Neural cell (in vitro differentiated cells): ENCODE data around the gene ADSL. TPM values are rescaled to one million over a fixed set of nuclear protein-coding genes. Genes with fewer than 3 reads are reported as not detected.

Source experiments
- H2AFZ ChIP-seq: fragments of 200-600, 300-800 bp; sonication (generic), shearing (Covaris generic); 2 replicates; pipeline ENCODE4 v1.6.0; 2014; ENCODE audit warnings: low read depth, mild to moderate bottlenecking, antibody characterized with exemption, low read length, moderate library complexity
- H3F3A ChIP-seq: fragments of 200-600 bp; shearing (Covaris generic); 2 replicates; pipeline ENCODE4 v1.6.1; 2016; ENCODE audit warnings: mild to moderate bottlenecking, moderate library complexity, mixed read lengths, antibody characterized with exemption, low read length; ENCODE audit not compliant: insufficient read depth, poor library complexity, severe bottlenecking
- H3K27ac ChIP-seq: fragments of 200-600, 300-800 bp; sonication (generic), shearing (Covaris generic); 2 replicates; pipeline ENCODE4 v1.5.1; 2014; ENCODE audit warnings: mild to moderate bottlenecking, low read length, moderate library complexity
- H3K27me3 ChIP-seq: fragments of 300-800, 200-600 bp; sonication (generic), shearing (Covaris generic); 2 replicates; pipeline ENCODE4 v1.6.0; 2014; ENCODE audit warnings: mild to moderate bottlenecking, low read depth, low read length, moderate library complexity; ENCODE audit not compliant: insufficient read depth
- H3K36me3 ChIP-seq: fragments of 300-800, 200-600 bp; sonication (generic), shearing (Covaris generic); 2 replicates; pipeline ENCODE4 v1.5.1; 2014; ENCODE audit warnings: mild to moderate bottlenecking, antibody characterized with exemption, low read length, moderate library complexity; ENCODE audit not compliant: insufficient read depth
- H3K4me2 ChIP-seq: fragments of 300-800, 200-600 bp; sonication (generic), shearing (Covaris generic); 2 replicates; pipeline ENCODE4 v1.6.0; 2014; ENCODE audit warnings: mild to moderate bottlenecking, low read length
- H3K4me3 ChIP-seq: fragments of 300-800, 200-600 bp; sonication (generic), shearing (Covaris generic); 2 replicates; pipeline ENCODE4 v1.5.1; 2014; ENCODE audit warnings: mild to moderate bottlenecking, low read length, moderate library complexity
- H3K79me2 ChIP-seq: fragments of 200-600 bp; shearing (Covaris generic); replicated peaks from 2 replicates; pipeline ENCODE4 v1.6.0; 2014; ENCODE audit warnings: mild to moderate bottlenecking, low read length, moderate library complexity; ENCODE audit not compliant: insufficient read depth
- H3K9ac ChIP-seq: fragments of 300-800, 200-600 bp; sonication (generic), shearing (Covaris generic); 2 replicates; pipeline ENCODE4 v1.6.1; 2016; ENCODE audit warnings: mild to moderate bottlenecking, low read length, mixed read lengths
- H3K9me2 ChIP-seq: fragments of 200-600 bp; shearing (Covaris generic); 2 replicates; pipeline ENCODE4 v1.6.1; 2016; ENCODE audit warnings: mild to moderate bottlenecking, low read length, mixed read lengths; ENCODE audit not compliant: insufficient read depth
- H3K9me3 ChIP-seq: fragments of 200-600, 300-800 bp; sonication (generic), shearing (Covaris generic); 2 replicates; pipeline ENCODE4 v1.6.1; 2016; ENCODE audit warnings: mild to moderate bottlenecking, mixed run types, low read length, moderate library complexity, mixed read lengths
- H4K20me1 ChIP-seq: fragments of 200-600 bp; shearing (Covaris generic); 2 replicates; pipeline ENCODE4 v1.6.1; 2016; ENCODE audit warnings: mild to moderate bottlenecking, mixed run types; ENCODE audit not compliant: insufficient read depth
- CTCF ChIP-seq: fragments of 450-650 bp; IDR thresholded peaks from 2 replicates; pipeline ENCODE4 v1.5.1; 2014; ENCODE audit warnings: antibody characterized with exemption, mild to moderate bottlenecking, moderate library complexity; ENCODE audit not compliant: poor library complexity, severe bottlenecking
- EP300 ChIP-seq: fragments of 450-650 bp; conservative IDR thresholded peaks from 2 replicates; pipeline ENCODE4 v1.6.1; 2014; ENCODE audit warnings: antibody characterized with exemption, mild to moderate bottlenecking, moderate library complexity; ENCODE audit not compliant: poor library complexity, severe bottlenecking
- EZH2 ChIP-seq: fragments of 200-600, 300-800 bp; shearing (Covaris generic), sonication (generic); IDR thresholded peaks from 2 replicates; pipeline ENCODE4 v1.6.1; 2014; ENCODE audit warnings: antibody characterized with exemption, low read length, borderline replicate concordance, mild to moderate bottlenecking; ENCODE audit not compliant: insufficient read depth, poor library complexity, severe bottlenecking
- MXI1 ChIP-seq: fragments of 450-650 bp; conservative IDR thresholded peaks from 2 replicates; pipeline ENCODE4 v1.6.1; 2014; ENCODE audit warnings: antibody characterized with exemption, mild to moderate bottlenecking; ENCODE audit not compliant: poor library complexity, severe bottlenecking
- POLR2AphosphoS5 ChIP-seq: IDR thresholded peaks from 2 replicates; pipeline ENCODE4 v1.6.1; 2012
- RAD21 ChIP-seq: fragments of 450-650 bp; conservative IDR thresholded peaks from 2 replicates; pipeline ENCODE4 v1.6.1; 2014; ENCODE audit warnings: antibody characterized with exemption, mild to moderate bottlenecking, moderate library complexity
- REST ChIP-seq: IDR thresholded peaks from 2 replicates; pipeline ENCODE4 v1.6.1; 2012; ENCODE audit warnings: borderline replicate concordance
- SMC3 ChIP-seq: fragments of 450-650 bp; conservative IDR thresholded peaks from 2 replicates; pipeline ENCODE4 v1.6.1; 2014; ENCODE audit warnings: antibody characterized with exemption, mild to moderate bottlenecking, moderate library complexity; ENCODE audit not compliant: poor library complexity
- TAF1 ChIP-seq: IDR thresholded peaks from 2 replicates; pipeline ENCODE4 v1.6.1; 2012; ENCODE audit warnings: low read depth
- polyA plus RNA-seq: library from polyadenylated mRNA; depleted of rRNA; stranded (reverse); fragments of >200 nt; gene quantifications from 2 replicates; pipeline ENCODE4 v1.2.3, GENCODE V29; 2014

Gene ADSL
- polyA plus RNA-seq, 1 donor from 2014 or later: 112 TPM

- Histone ChIP-seq H3K4me2 (no peak overlapping the region), H3K27me3 (no peaks in the 10 kb centered on the region), H3K4me3 (no peak overlapping the region), H2AFZ (no peak overlapping the region), H3F3A (no peaks in the 10 kb centered on the region), H3K79me2 (no peaks in the 10 kb centered on the region), H3K27ac (no peak overlapping the region), H3K9me2 (no peaks in the 10 kb centered on the region), H3K9me3 (no peaks in the 10 kb centered on the region), H3K9ac (no peak overlapping the region), H4K20me1 (no peaks in the 10 kb centered on the region), H3K36me3 (no peaks in the 10 kb centered on the region)
- TF ChIP-seq CTCF (no peak), EZH2 (no peak), POLR2AphosphoS5 (no peak), REST (no peak), TAF1 (no peak), MXI1 (no peak), RAD21 (no peak), EP300 (no peak), SMC3 (no peak)
These were observed 77.0 kb downstream of the ADSL start for GRCh38 chr22:40423310-40423688.

- Histone ChIP-seq H3K9me3 (no peaks in the 10 kb centered on the region), H3F3A (no peaks in the 10 kb centered on the region), H3K79me2 (no peaks in the 10 kb centered on the region), H3K27ac (no peak overlapping the region), H4K20me1 (no peaks in the 10 kb centered on the region), H3K4me3 (no peak overlapping the region), H3K36me3 (no peaks in the 10 kb centered on the region), H3K4me2 (no peak overlapping the region), H3K27me3 (no peaks in the 10 kb centered on the region), H3K9me2 (no peaks in the 10 kb centered on the region), H3K9ac (no peak overlapping the region), H2AFZ (no peak overlapping the region)
- TF ChIP-seq POLR2AphosphoS5 (no peak), EZH2 (no peak), REST (no peak), TAF1 (no peak), EP300 (no peak), RAD21 (no peak), SMC3 (no peak), CTCF (no peak), MXI1 (no peak)
These were observed 77.8 kb downstream of the ADSL start for GRCh38 chr22:40423882-40424640.
